Mesenchymal stem cell (in vitro differentiated cells and primary cell): ENCODE results near the gene ZIC1.

Experiments used
- DNase-seq: peaks from one replicate; pipeline ENCODE4 v3.0.0-alpha.2; 2013
- H2AFZ ChIP-seq: one replicate; pipeline ENCODE4 v1.6.1; 2013; ENCODE audit warnings: low read depth, mild to moderate bottlenecking, control low read depth, inconsistent platforms, low read length, moderate library complexity
- H2AK5ac ChIP-seq: 2 replicates; pipeline ENCODE4 v1.6.1; 2013; ENCODE audit warnings: low read length, moderate library complexity, mild to moderate bottlenecking, inconsistent platforms; ENCODE audit not compliant: severe bottlenecking
- H2BK120ac ChIP-seq: one replicate; pipeline ENCODE4 v1.6.1; 2013; ENCODE audit warnings: low read depth, mild to moderate bottlenecking, inconsistent platforms, low read length, moderate library complexity
- H2BK12ac ChIP-seq, 2 experiments: one replicate each; pipeline ENCODE4 v1.6.1; 2013; ENCODE audit warnings: inconsistent platforms in 2 of 2, low read length in 2 of 2, mild to moderate bottlenecking in 2 of 2, moderate library complexity in 2 of 2, control low read depth in 1 of 2
- H2BK15ac ChIP-seq: one replicate; pipeline ENCODE4 v1.6.1; 2013; ENCODE audit warnings: mild to moderate bottlenecking, low read depth, inconsistent platforms; ENCODE audit not compliant: poor library complexity, severe bottlenecking
- H2BK5ac ChIP-seq: 2 replicates; pipeline ENCODE4 v1.6.1; 2013; ENCODE audit warnings: low read depth, mild to moderate bottlenecking, low read length, control low read depth, inconsistent platforms; ENCODE audit not compliant: poor library complexity, severe bottlenecking
- H3K14ac ChIP-seq, 2 experiments: one replicate each; pipeline ENCODE4 v1.6.1; 2013; ENCODE audit warnings: inconsistent platforms in 2 of 2, low read length in 2 of 2, control low read depth in 1 of 2, mild to moderate bottlenecking in 1 of 2, moderate library complexity in 1 of 2
- H3K18ac ChIP-seq, 2 experiments: one replicate each; pipeline ENCODE4 v1.6.1; 2013; ENCODE audit warnings: inconsistent platforms in 2 of 2, low read length in 2 of 2, control low read depth in 1 of 2, low read depth in 1 of 2, mild to moderate bottlenecking in 1 of 2
- H3K23ac ChIP-seq, 2 experiments: one replicate each; pipeline ENCODE4 v1.6.1; 2013; ENCODE audit warnings: inconsistent platforms in 2 of 2, low read length in 2 of 2, mild to moderate bottlenecking in 2 of 2, moderate library complexity in 2 of 2, control low read depth in 1 of 2
- H3K27ac ChIP-seq: 2 replicates; pipeline ENCODE4 v1.5.1; 2013; ENCODE audit warnings: mild to moderate bottlenecking, moderate library complexity, low read length, control low read depth, inconsistent platforms; ENCODE audit not compliant: poor library complexity, severe bottlenecking
- H3K27me3 ChIP-seq, 2 experiments: 2 replicates each; pipeline versions ENCODE4 v1.6.1 to v1.7.0; 2013; ENCODE audit warnings: low read length in 2 of 2, mild to moderate bottlenecking in 2 of 2, moderate library complexity in 2 of 2, control low read depth in 1 of 2, inconsistent platforms in 1 of 2; ENCODE audit not compliant: control insufficient read depth in 1 of 2, insufficient read depth in 1 of 2
- H3K36me3 ChIP-seq, 2 experiments: 2 replicates each; pipeline versions ENCODE4 v1.6.1 to v1.7.0; 2013; ENCODE audit warnings: low read length in 2 of 2, control low read depth in 1 of 2, inconsistent platforms in 1 of 2, low read depth in 1 of 2, mild to moderate bottlenecking in 1 of 2; ENCODE audit not compliant: insufficient read depth in 2 of 2, control insufficient read depth in 1 of 2
- H3K4ac ChIP-seq, 2 experiments: one replicate each; pipeline ENCODE4 v1.6.1; 2013; ENCODE audit warnings: inconsistent platforms in 2 of 2, low read length in 2 of 2, mild to moderate bottlenecking in 2 of 2, moderate library complexity in 2 of 2, control low read depth in 1 of 2, low read depth in 1 of 2
- H3K4me1 ChIP-seq: 2 replicates; pipeline ENCODE4 v1.6.1; 2013; ENCODE audit warnings: low read depth, low read length, control low read depth; ENCODE audit not compliant: control insufficient read depth, insufficient read depth
- H3K4me2 ChIP-seq: 2 replicates; pipeline ENCODE4 v1.6.1; 2013; ENCODE audit warnings: low read length, mild to moderate bottlenecking, inconsistent platforms; ENCODE audit not compliant: poor library complexity, severe bottlenecking
- H3K4me3 ChIP-seq, 2 experiments: 2 replicates each; pipeline versions ENCODE4 v1.5.1 to v1.7.0; 2013; ENCODE audit warnings: low read length in 2 of 2, mild to moderate bottlenecking in 2 of 2, control low read depth in 1 of 2, low read depth in 1 of 2; ENCODE audit not compliant: insufficient read depth in 1 of 2
- H3K79me1 ChIP-seq: replicated peaks from 2 replicates; pipeline ENCODE4 v1.6.1; 2013; ENCODE audit warnings: mild to moderate bottlenecking, control low read depth, low read length, inconsistent platforms; ENCODE audit not compliant: poor library complexity, severe bottlenecking
- H3K9ac ChIP-seq: 2 replicates; pipeline ENCODE4 v1.7.0; 2013; ENCODE audit warnings: mild to moderate bottlenecking, low read length, moderate library complexity
- H3K9me3 ChIP-seq: 2 replicates; pipeline ENCODE4 v1.7.0; 2013; ENCODE audit warnings: mild to moderate bottlenecking, low read length; ENCODE audit not compliant: control insufficient read depth
- H4K8ac ChIP-seq: one replicate; pipeline ENCODE4 v1.6.1; 2013; ENCODE audit warnings: inconsistent platforms, mild to moderate bottlenecking, low read length, moderate library complexity
- H4K91ac ChIP-seq: one replicate; pipeline ENCODE4 v1.6.1; 2013; ENCODE audit warnings: mild to moderate bottlenecking, low read length, inconsistent platforms
- WGBS: methylation state at CpG from one replicate; pipeline ENCODE4 v1.1.7; 2013; ENCODE audit warnings: mixed read lengths; 5-methylcytosine and 5-hydroxymethylcytosine counted together

Gene ZIC1

GRCh38 chr3:147388700-147389580 lies 20.2 kb upstream of the ZIC1 start:
- Histone ChIP-seq H2AFZ (no peak overlapping the region), H3K27me3 (peaks cover 18 to 99% of the 10 kb centered on the region in 2 experiments), H3K36me3 (peaks cover 0 to 16% of the 10 kb centered on the region in 2 experiments), H2BK15ac (no peak overlapping the region), H2BK12ac (no peak overlapping the region), H3K4me3 (no peak overlapping the region), H3K4me2 (no peak overlapping the region), H4K8ac (no peak overlapping the region), H3K4me1 (peaks cover 12% of the 10 kb centered on the region), H3K9me3 (peaks cover 6% of the 10 kb centered on the region), H3K9ac (no peak overlapping the region), H3K18ac (no peak overlapping the region), H4K91ac (no peak overlapping the region), H2AK5ac (no peak overlapping the region), H3K14ac (no peak overlapping the region), H3K23ac (no peak overlapping the region), H2BK120ac (no peak overlapping the region), H3K27ac (no peak overlapping the region), H3K4ac (no peak overlapping the region), H2BK5ac (no peak overlapping the region), H3K79me1 (peaks cover 6% of the 10 kb centered on the region)
- DNase-seq = no peak
- WGBS = 4% methylated on average over 25 of the region's 25 CpGs

- 0% methylated on average over 6 of the region's 12 CpGs for WGBS
- peaks cover 18 to 99% of the 10 kb centered on the region in 2 experiments for H3K27me3 ChIP-seq
These were observed 19.4 kb upstream of the ZIC1 start for GRCh38 chr3:147389717-147390116.

GRCh38 chr3:147390589-147391569 lies 18.3 kb upstream of the ZIC1 start:
- Histone ChIP-seq H3K79me1 (peaks cover 6% of the 10 kb centered on the region), H3K27ac (peak overlapping the region; percentile 24), H3K27me3 (peaks cover 18 to 99% of the 10 kb centered on the region in 2 experiments), H4K8ac (peak overlapping the region; percentile 64), H3K9ac (no peak overlapping the region), H2BK5ac (no peak overlapping the region), H2BK120ac (no peak overlapping the region), H3K18ac (no peak overlapping the region), H3K14ac (no peak overlapping the region), H3K9me3 (peaks cover 6% of the 10 kb centered on the region), H3K4me3 (peak overlapping the region in 1 of 2 experiments; percentile 32), H2BK15ac (no peak overlapping the region), H2BK12ac (no peak overlapping the region), H3K4ac (no peak overlapping the region), H2AK5ac (no peak overlapping the region), H4K91ac (no peak overlapping the region), H3K4me2 (peak overlapping the region; percentile 46), H2AFZ (no peak overlapping the region), H3K23ac (no peak overlapping the region), H3K4me1 (peaks cover 13% of the 10 kb centered on the region), H3K36me3 (peaks cover 0 to 11% of the 10 kb centered on the region in 2 experiments)
- DNase-seq = no peak
- WGBS = 7% methylated on average over 69 of the region's 77 CpGs

More at GRCh38 chr3:147389717-147390116, 19.4 kb upstream of the ZIC1 start:
- H2BK120ac ChIP-seq = no peak overlapping the region
- no peak overlapping the region for H2AFZ ChIP-seq
- H3K23ac ChIP-seq = no peak overlapping the region
- H2AK5ac ChIP-seq = no peak overlapping the region
- peaks cover 0 to 16% of the 10 kb centered on the region in 2 experiments for H3K36me3 ChIP-seq
- no peak overlapping the region for H3K9ac ChIP-seq
- H2BK15ac ChIP-seq = no peak overlapping the region
- peaks cover 12% of the 10 kb centered on the region for H3K4me1 ChIP-seq
- H4K91ac ChIP-seq = no peak overlapping the region
- H3K79me1 ChIP-seq = peaks cover 6% of the 10 kb centered on the region
- H2BK12ac ChIP-seq = no peak overlapping the region
- H3K4ac ChIP-seq = no peak overlapping the region
- H3K27ac ChIP-seq = no peak overlapping the region
- no peak overlapping the region for H3K4me2 ChIP-seq
- DNase-seq = no peak
- H3K18ac ChIP-seq = no peak overlapping the region
- no peak overlapping the region for H3K4me3 ChIP-seq
- H3K14ac ChIP-seq = no peak overlapping the region
- no peak overlapping the region for H4K8ac ChIP-seq
- H3K9me3 ChIP-seq = peaks cover 6% of the 10 kb centered on the region
- H2BK5ac ChIP-seq = no peak overlapping the region
